Psoas muscle (tissue), 8 donors: ENCODE results near the gene MAP2K1. TPM values are rescaled to one million over a fixed set of nuclear protein-coding genes. Genes with fewer than 3 reads are reported as not detected.

Experiments used
- ATAC-seq, 4 donors: fragments of 200-7000 bp; cut with Tn5 transposase; one replicate each; pipeline ENCODE4 v1.9.1; 2020; ENCODE audit warnings: moderate library complexity in 3 of 4, mild to moderate bottlenecking in 2 of 4
- DNase-seq, 2 donors: peaks; one replicate each; pipeline ENCODE4 v3.0.0-alpha.2; 2020
- H3K27ac ChIP-seq: fragments of 200-600 bp; one replicate; pipeline ENCODE4 v1.8.0; 2022
- H3K27me3 ChIP-seq, 3 donors: fragments of 200-600 bp in 1 of 3; one replicate each; pipeline versions ENCODE4 v1.6.1 to v1.8.0; 2013 to 2022; ENCODE audit warnings: low read length in 2 of 3, mild to moderate bottlenecking in 2 of 3, moderate library complexity in 1 of 3; ENCODE audit not compliant: insufficient read depth in 3 of 3
- H3K36me3 ChIP-seq, 2 donors: fragments of 200-600 bp in 1 of 2; one replicate each; pipeline versions ENCODE4 v1.6.1 to v1.8.0; 2013 to 2022; ENCODE audit warnings: low read depth in 1 of 2, mild to moderate bottlenecking in 1 of 2, moderate library complexity in 1 of 2; ENCODE audit not compliant: insufficient read depth in 1 of 2
- H3K4me1 ChIP-seq: fragments of 200-600 bp; one replicate; pipeline ENCODE4 v1.8.0; 2022
- H3K4me3 ChIP-seq: fragments of 200-600 bp; one replicate; pipeline ENCODE4 v1.8.0; 2022; ENCODE audit warnings: mild to moderate bottlenecking
- H3K9me3 ChIP-seq: fragments of 200-600 bp; one replicate; pipeline ENCODE4 v1.8.0; 2022
- WGBS, 3 donors: extraction: QIAGEN DNeasy Blood & Tissue Kit; methylation state at CpG; one replicate each; pipeline versions ENCODE4 v1.1.6 to v1.1.7; 2013; 5-methylcytosine and 5-hydroxymethylcytosine counted together
- intact Hi-C, 2 donors: fragments of 100-400 bp; cut with DNase I; formaldehyde crosslinking; loops; one replicate each; pipeline versions ENCODE4 v1.11.0 to v1.14.2; 2022
- polyA plus RNA-seq, 3 donors: library from polyadenylated mRNA; stranded (reverse); fragments of 200-250 nt; gene quantifications; one replicate each; pipeline ENCODE4 v1.2.3, GENCODE V29; 2013
- total RNA-seq, 4 donors: library from RNA; stranded (reverse); fragmentation: NEBNext Ultra II Directional in 2 of 4; extraction: Animal tissue kit (Norgen Biotek cat#: 25700) in 2 of 4; gene quantifications; one replicate each; pipeline versions ENCODE4 v1.2.1 to v1.2.4, GENCODE V29; 2021 to 2023
- TF ChIP-seq, protein P1 (sequence below): fragments of 200-600 bp; IDR thresholded peaks from one replicate; pipeline ENCODE4 v1.8.0; 2022; ENCODE audit warnings: antibody characterized with exemption
- donor health status: healthy with polysubstance abuse.
- donor health status: DM: no; HTN: no; CAD: no; lungs with moderate emphysema.
- donor health status: Bipolar disorder and iron deficiency.
- donor health status: healthy.
- donor health status: DM: yes; HTN: yes; CAD: no.
- donor health status: DM: no; HTN: no; CAD: no.
- donor health status: DM: no; HTN: no; CAD: no.
- donor health status: DM: yes; HTN: yes; CAD: no.

Gene MAP2K1
- total and polyA plus RNA-seq, 7 donors = 56.3 to 135 (median 66.9) TPM

DNA sequence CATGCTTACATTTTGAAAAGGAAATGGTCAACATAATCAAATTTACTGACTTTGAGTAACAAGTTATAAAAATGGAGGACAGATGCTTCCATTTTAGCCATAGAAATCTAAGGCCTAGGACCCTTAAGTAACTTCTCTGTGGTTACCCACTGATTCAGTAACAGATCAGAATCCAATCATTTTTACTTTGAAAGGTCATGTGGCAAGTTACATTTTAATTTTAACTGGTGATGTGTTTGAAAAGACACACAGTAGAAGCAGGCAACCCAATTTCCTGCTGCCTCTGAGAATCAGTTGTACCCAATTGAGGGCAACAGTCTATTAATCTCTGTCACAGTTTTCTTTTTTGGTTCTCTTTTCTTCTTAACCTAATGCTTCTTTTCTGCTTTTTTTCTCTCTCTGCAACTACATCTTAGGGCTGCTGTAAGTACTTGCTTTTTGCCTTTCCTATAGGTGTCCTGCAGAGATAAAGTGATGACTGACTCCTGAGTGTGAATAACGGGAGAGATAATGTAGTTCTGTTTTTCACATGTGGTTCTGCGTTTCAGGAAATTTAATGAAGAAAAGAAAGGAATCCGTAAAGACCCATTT is 121.7 kb downstream of the MAP2K1 start:
- Histone ChIP-seq H3K27me3 (no peaks in the 10 kb centered on the region), H3K36me3 (peaks cover 0 to under 1% of the 10 kb centered on the region in 2 donors), H3K9me3 (no peaks in the 10 kb centered on the region), H3K4me1 (peaks cover 7% of the 10 kb centered on the region), H3K27ac (no peak overlapping the region), H3K4me3 (no peak overlapping the region)
- intact Hi-C loops = no loop called here
- TF ChIP-seq, protein P1, sequence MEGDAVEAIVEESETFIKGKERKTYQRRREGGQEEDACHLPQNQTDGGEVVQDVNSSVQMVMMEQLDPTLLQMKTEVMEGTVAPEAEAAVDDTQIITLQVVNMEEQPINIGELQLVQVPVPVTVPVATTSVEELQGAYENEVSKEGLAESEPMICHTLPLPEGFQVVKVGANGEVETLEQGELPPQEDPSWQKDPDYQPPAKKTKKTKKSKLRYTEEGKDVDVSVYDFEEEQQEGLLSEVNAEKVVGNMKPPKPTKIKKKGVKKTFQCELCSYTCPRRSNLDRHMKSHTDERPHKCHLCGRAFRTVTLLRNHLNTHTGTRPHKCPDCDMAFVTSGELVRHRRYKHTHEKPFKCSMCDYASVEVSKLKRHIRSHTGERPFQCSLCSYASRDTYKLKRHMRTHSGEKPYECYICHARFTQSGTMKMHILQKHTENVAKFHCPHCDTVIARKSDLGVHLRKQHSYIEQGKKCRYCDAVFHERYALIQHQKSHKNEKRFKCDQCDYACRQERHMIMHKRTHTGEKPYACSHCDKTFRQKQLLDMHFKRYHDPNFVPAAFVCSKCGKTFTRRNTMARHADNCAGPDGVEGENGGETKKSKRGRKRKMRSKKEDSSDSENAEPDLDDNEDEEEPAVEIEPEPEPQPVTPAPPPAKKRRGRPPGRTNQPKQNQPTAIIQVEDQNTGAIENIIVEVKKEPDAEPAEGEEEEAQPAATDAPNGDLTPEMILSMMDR = no peak
- ATAC-seq (no peak), DNase-seq (no peak)
- 91 to 93% (median 93%) methylated on average over 3 of the region's 3 CpGs for WGBS, 3 donors

DNA sequence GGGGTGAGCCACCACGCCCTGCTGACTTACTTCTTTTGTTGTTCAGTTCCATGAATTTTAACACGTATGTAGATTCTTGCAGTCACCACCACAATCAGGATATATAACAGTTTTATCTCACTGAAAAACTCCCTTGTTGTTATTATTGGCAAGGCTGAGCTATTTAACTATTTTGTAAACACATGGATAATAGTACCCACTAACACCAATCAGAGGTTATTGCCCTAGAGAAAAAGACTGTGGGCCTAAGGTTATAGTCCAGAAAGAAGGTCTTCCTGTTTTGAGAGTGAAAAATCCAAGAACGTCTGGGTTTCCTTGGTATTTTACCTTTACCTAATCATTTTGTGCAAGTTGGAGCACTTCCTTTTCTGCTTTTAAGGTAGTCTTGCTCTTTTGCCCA is 127.9 kb downstream of the MAP2K1 start:
- ATAC-seq (no peak), DNase-seq (no peak)
- peaks cover 0 to 11% of the 10 kb centered on the region in 2 donors for H3K36me3 ChIP-seq
- no peaks in the 10 kb centered on the region for H3K4me1 ChIP-seq
- H3K9me3 ChIP-seq = no peaks in the 10 kb centered on the region
- no peak overlapping the region for H3K27ac ChIP-seq
- 88 to 92% (median 91%) methylated on average over 3 of the region's 3 CpGs for WGBS, 3 donors
- intact Hi-C loops = no loop called here
- TF ChIP-seq, protein P1 = no peak
- no peaks in the 10 kb centered on the region for H3K27me3 ChIP-seq
- H3K4me3 ChIP-seq = no peak overlapping the region

DNA sequence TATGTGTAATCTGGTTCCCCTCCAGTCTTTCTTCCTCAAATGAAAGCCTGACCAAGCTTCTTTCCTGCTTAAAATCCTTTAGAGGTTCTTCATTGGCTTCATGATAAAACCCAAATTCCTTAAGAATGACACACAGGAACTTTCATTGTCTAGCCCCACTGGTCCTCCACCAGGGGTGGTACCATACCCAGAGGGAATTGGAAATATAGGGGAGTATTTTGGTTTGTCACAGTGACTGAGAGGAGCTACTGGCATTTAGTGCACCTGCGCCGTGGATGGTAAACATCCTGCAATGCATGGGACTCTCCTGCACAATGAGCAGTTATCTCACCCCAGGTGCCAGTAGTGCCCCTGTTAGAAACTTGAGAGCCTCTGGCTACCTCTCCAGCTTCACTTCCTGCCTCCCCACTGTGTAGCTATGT is 129.2 kb downstream of the MAP2K1 start:
- intact Hi-C loops = no loop called here
- 96 to 100% (median 97%) methylated on average over 2 of the region's 2 CpGs for WGBS, 3 donors
- no peaks in the 10 kb centered on the region for H3K4me1 ChIP-seq
- peaks cover 0 to 11% of the 10 kb centered on the region in 2 donors for H3K36me3 ChIP-seq
- ATAC-seq (no peak), DNase-seq (no peak)
- TF ChIP-seq, protein P1 = no peak
- H3K27me3 ChIP-seq = no peaks in the 10 kb centered on the region
- H3K27ac ChIP-seq = no peak overlapping the region
- no peaks in the 10 kb centered on the region for H3K9me3 ChIP-seq
- no peak overlapping the region for H3K4me3 ChIP-seq

DNA sequence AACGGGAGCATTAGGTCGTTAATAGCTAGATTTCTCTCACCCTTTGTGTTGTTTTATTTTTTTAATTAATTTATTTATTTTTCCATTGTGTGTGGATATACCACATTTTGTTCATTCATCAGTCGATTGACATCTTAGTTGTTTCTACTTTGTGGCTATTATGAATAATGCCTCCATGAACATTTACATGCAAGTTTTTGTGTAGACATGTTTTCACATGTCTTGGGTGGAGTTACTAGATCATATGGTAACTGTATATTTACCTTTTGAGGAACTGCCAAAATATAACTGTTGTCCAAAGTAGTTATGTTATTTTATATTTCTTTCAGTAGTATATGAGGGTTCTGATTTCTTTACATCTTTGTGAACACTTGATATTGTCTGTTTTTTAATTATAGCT is 137.2 kb downstream of the MAP2K1 start:
- Histone ChIP-seq H3K4me3 (no peak overlapping the region), H3K9me3 (no peaks in the 10 kb centered on the region), H3K27me3 (no peaks in the 10 kb centered on the region), H3K36me3 (peaks cover 0 to 5% of the 10 kb centered on the region in 2 donors), H3K27ac (no peak overlapping the region), H3K4me1 (no peaks in the 10 kb centered on the region)
- DNase-seq (no peak), ATAC-seq (no peak)
- WGBS, 3 donors = 92 to 96% (median 92%) methylated on average over 3 of the region's 3 CpGs
- intact Hi-C loops = no loop called here
- TF ChIP-seq, protein P1 = no peak

DNA sequence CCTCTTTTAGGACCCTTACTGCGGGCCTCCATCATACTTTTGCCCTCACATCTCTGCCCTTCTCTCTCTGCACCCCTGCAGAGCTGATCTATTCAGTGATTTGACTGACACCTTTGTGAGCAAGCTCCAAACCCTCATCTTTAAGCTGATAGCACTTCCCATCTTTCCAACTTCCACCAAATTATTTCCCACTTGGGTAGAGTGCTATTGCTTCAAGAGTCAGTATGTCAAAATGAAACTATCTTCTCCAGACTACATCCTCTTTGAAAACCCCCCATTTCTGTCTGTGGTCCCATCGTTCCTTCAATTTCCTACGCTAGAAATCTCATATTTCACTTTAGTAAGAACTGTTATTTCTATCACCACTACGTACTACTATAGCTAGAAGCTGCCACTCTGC is 138.1 kb downstream of the MAP2K1 start:
- H3K4me3 ChIP-seq = no peak overlapping the region
- H3K4me1 ChIP-seq = no peaks in the 10 kb centered on the region
- DNase-seq (no peak), ATAC-seq (no peak)
- intact Hi-C loops = no loop called here
- TF ChIP-seq, protein P1 = no peak
- 89 to 96% (median 92%) methylated on average over 4 of the region's 4 CpGs for WGBS, 3 donors
- peaks cover 0 to 11% of the 10 kb centered on the region in 2 donors for H3K36me3 ChIP-seq
- H3K27ac ChIP-seq = no peak overlapping the region
- H3K27me3 ChIP-seq = no peaks in the 10 kb centered on the region
- H3K9me3 ChIP-seq = no peaks in the 10 kb centered on the region
